ENCODE data around the gene KDM8.
A peak's percentile ranks its signal among the peaks of the same experiment; 100 is the strongest.
"Not testable (repeated sequence)": the region's sequence is repeated elsewhere in the genome, so short reads cannot be mapped to it uniquely, and the experiment has no call there.

The KDM8 gene

DNA sequence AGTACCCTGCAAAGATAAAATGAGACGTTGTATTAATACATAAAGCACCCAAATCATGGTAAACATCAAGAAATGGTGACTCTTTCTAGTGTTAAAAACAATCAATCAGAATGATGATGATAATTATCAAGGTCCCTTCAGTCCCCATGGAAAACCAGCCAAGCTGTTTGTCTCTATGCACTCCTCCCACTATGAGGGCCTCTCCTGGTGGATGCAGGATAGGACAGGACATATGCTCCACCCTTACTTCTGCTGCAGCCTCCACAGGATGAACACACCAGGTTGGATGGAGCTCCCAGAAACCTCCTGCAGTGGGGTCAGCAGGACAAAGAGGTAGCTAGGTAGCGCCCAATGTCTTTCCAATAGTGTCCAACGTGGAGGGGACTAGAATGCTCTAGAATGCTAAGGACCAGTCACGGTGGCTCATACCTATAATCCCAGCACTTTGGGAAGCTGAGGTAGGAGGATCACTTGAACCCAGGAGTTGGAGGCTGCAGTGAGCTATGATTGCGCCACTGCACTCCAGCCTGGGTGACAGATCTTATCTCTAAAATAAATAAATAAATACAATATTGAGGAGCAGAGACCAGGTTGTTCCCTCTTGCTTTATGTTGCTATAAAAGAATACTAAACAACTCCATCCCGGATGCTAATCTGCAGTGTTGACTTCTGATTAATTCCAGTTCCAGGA lies 9.9 kb upstream of the KDM8 start:
- Histone ChIP-seq H3K9me3 (ENCODE audit: control insufficient read depth, low read depth, low read length) (no peaks in the 10 kb centered on the region), H3K4me1 (ENCODE audit: control insufficient read depth, low read depth, low read length) (no peaks in the 10 kb centered on the region), H3K27me3 (ENCODE audit: control insufficient read depth, insufficient read depth, low read length) (no peaks in the 10 kb centered on the region), H3K27ac (ENCODE audit: low read length) (no peak overlapping the region), H3K9ac (ENCODE audit: low read length) (no peak overlapping the region), H3K36me3 (ENCODE audit: control insufficient read depth, low read depth, low read length) (no peaks in the 10 kb centered on the region), H3K4me3 (ENCODE audit: low read length) (no peak overlapping the region)

DNA sequence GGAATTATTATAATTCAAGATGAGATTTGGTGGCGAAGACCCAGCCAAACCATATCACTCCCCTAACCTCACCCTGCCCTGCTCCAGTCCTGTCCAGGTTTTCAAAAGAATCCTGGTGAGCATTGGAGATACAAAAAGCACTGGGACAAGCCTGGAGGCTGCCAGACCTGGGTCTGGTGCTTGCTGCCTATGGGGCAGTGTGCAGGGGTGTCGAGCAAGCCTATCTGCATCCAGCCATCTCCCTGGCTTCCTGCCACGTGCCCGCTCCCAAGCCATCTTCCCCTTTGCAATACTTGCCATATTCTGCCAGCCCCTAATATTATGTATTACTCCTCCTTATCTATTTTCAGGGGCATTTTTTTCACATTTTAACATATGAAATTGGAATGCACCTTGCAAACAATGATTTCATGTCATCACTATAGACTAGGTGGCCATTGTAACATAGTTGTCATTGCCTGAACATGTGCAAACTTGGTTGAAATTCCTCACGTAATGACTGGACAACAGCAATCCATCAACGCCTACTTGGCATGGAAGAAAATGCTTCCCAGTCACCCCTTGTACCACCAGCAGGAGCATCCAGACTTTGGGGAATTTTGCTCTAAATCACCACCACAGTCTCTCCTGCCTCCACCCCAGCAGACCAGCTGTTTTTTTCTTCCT lies 8.1 kb upstream of the KDM8 start:
- no peaks in the 10 kb centered on the region for H3K4me1 ChIP-seq (ENCODE audit: control insufficient read depth, low read depth, low read length)
- no peaks in the 10 kb centered on the region for H3K9me3 ChIP-seq (ENCODE audit: control insufficient read depth, low read depth, low read length)
- H3K9ac ChIP-seq (ENCODE audit: low read length): no peak overlapping the region
- H3K27me3 ChIP-seq (ENCODE audit: control insufficient read depth, insufficient read depth, low read length): no peaks in the 10 kb centered on the region
- H3K4me3 ChIP-seq (ENCODE audit: low read length): no peak overlapping the region
- no peaks in the 10 kb centered on the region for H3K36me3 ChIP-seq (ENCODE audit: control insufficient read depth, low read depth, low read length)
- H3K27ac ChIP-seq (ENCODE audit: low read length): no peak overlapping the region

DNA sequence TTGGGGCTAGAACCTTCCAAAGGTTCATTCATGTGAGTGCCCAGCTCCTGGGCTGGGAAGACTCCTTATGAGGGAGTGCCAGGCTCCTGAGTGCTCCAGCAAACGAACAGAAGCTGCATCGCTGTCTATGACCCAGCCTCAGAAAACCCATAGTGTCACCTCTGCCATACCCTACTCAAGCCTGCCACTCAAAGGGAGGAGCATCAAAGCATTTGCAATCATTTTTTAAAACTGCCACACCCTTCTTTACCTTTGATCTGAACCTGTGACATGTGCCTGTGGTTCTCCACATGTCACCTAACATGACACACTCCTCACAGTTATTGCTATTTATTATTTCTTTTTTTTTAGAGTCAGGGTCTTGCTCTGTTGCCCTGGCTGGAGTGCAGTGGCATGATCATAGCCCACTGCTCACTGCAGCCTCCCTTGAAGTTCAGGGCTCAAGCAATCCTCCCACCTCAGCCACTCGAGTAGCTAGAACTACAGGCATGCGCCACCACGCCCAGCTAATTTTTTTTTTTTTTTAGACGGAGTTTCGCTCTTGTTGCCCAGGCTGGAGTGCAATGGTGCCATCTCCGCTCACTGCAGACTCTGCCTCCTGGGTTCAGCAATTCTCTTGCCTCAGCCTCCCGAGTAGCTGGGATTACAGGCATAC lies 7.3 kb upstream of the KDM8 start:
- Histone ChIP-seq H3K9ac (ENCODE audit: low read length) (no peak overlapping the region), H3K27me3 (ENCODE audit: control insufficient read depth, insufficient read depth, low read length) (no peaks in the 10 kb centered on the region), H3K27ac (ENCODE audit: low read length) (no peak overlapping the region), H3K4me1 (ENCODE audit: control insufficient read depth, low read depth, low read length) (no peaks in the 10 kb centered on the region), H3K4me3 (ENCODE audit: low read length) (no peak overlapping the region), H3K36me3 (ENCODE audit: control insufficient read depth, low read depth, low read length) (no peaks in the 10 kb centered on the region), H3K9me3 (ENCODE audit: control insufficient read depth, low read depth, low read length) (no peaks in the 10 kb centered on the region)

DNA sequence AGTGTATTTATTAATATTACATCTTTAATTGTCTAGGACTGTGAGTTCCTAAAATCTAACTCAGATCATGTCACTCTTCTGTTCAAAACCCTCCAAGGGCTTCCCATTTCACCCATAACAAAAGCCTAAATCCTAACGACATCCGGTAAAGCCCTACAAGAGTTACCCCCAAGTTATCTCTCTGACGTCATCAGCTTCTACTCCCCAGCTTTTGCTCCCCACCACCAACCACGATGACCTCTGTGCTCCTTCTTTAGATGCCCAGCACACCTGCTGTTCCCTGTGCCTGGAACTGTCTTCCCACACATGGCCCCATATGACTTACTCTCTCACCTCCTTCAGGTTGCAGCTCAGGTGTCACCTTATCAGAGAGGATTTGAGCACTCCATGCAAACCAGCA lies 6.3 kb upstream of the KDM8 start:
- H3K36me3 ChIP-seq (ENCODE audit: control insufficient read depth, low read depth, low read length): no peaks in the 10 kb centered on the region
- no peaks in the 10 kb centered on the region for H3K27me3 ChIP-seq (ENCODE audit: control insufficient read depth, insufficient read depth, low read length)
- no peaks in the 10 kb centered on the region for H3K9me3 ChIP-seq (ENCODE audit: control insufficient read depth, low read depth, low read length)
- H3K9ac ChIP-seq (ENCODE audit: low read length): no peak overlapping the region
- no peaks in the 10 kb centered on the region for H3K4me1 ChIP-seq (ENCODE audit: control insufficient read depth, low read depth, low read length)
- H3K4me3 ChIP-seq (ENCODE audit: low read length): no peak overlapping the region
- H3K27ac ChIP-seq (ENCODE audit: low read length): no peak overlapping the region

DNA sequence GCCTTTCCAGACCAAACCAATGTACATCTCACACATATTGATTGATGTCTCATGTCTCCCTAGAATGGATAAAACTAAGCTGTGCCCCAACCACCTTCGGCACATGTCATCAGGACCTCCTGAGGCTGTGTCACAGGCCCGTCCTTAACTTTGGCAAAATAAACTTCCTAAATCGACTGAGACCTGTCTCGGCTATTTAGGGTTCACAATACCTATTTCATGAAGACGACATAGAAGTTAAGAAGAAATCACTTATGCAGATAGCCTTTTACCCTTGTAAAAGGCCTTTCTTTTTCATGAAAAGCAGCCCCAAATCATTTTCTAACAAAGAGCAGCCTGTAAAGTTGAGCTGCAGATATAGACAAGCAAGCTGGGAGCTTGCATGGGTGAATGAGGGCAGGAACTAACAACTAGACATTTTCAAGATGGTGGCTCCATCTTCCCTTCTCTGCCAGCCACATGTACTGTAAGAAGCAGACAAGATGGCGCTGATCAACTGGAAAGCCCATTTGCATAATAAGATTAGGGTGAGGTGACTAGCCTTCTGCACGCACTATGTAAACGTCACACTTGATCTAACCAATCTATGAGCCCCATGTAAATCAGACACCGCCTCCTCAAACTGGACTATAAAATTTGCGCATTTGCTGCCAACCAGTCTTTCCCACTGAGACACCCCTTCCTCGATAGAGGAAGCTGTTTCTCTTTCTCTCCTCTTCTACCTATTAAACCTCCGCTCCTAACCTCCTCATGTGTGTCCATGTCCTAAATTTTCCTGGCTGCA lies 4.7 kb upstream of the KDM8 start:
- Histone ChIP-seq H3K27ac (ENCODE audit: low read length) (no peak overlapping the region), H3K27me3 (ENCODE audit: control insufficient read depth, insufficient read depth, low read length) (no peaks in the 10 kb centered on the region), H3K9ac (ENCODE audit: low read length) (no peak overlapping the region), H3K4me3 (ENCODE audit: low read length) (no peak overlapping the region), H3K9me3 (ENCODE audit: control insufficient read depth, low read depth, low read length) (no peaks in the 10 kb centered on the region), H3K36me3 (ENCODE audit: control insufficient read depth, low read depth, low read length) (no peaks in the 10 kb centered on the region), H3K4me1 (ENCODE audit: control insufficient read depth, low read depth, low read length) (peaks cover 6% of the 10 kb centered on the region)

DNA sequence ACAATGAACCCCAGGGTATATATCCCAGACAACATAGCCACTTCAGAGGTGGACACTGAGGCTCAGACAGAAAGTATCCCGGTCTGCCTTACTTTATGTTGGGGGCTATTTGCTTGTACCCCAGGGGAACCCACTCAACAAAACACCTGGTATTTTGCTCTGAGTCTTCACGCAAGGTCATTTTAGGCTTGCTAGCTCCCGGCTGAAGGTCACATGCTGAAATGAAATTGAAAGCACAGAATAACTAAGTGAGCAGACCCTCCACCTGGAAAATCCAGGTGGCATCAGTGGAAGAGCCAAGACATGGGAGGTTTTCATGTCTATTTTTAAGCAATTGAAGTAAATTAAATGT lies 4.1 kb upstream of the KDM8 start:
- peaks cover 6% of the 10 kb centered on the region for H3K4me1 ChIP-seq (ENCODE audit: control insufficient read depth, low read depth, low read length)
- no peak overlapping the region for H3K9ac ChIP-seq (ENCODE audit: low read length)
- no peaks in the 10 kb centered on the region for H3K36me3 ChIP-seq (ENCODE audit: control insufficient read depth, low read depth, low read length)
- H3K27ac ChIP-seq (ENCODE audit: low read length): no peak overlapping the region
- H3K27me3 ChIP-seq (ENCODE audit: control insufficient read depth, insufficient read depth, low read length): no peaks in the 10 kb centered on the region
- H3K4me3 ChIP-seq (ENCODE audit: low read length): no peak overlapping the region
- no peaks in the 10 kb centered on the region for H3K9me3 ChIP-seq (ENCODE audit: control insufficient read depth, low read depth, low read length)

DNA sequence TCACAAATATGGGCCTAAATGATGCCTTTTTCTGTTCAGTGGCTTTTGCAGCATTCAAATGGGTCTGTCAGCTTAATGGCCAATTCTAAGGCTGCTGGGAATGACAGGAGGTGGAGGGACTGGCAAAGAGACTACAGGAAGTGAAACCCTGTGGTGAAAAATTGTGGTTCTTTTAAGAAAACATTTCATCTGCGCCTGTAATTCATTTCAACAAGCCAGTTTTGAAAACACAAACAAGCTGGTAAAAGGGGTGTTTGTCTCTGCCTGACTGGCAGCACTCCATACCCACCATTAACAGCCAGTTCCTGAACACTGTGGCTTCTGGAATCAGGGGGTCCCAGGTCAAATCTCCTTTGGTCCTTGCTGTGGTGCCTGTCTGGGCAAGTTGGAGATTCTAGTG lies 3.6 kb upstream of the KDM8 start:
- Histone ChIP-seq H3K9ac (ENCODE audit: low read length) (no peak overlapping the region), H3K36me3 (ENCODE audit: control insufficient read depth, low read depth, low read length) (no peaks in the 10 kb centered on the region), H3K4me3 (ENCODE audit: low read length) (no peak overlapping the region), H3K27ac (ENCODE audit: low read length) (no peak overlapping the region), H3K4me1 (ENCODE audit: control insufficient read depth, low read depth, low read length) (peaks cover 10% of the 10 kb centered on the region), H3K27me3 (ENCODE audit: control insufficient read depth, insufficient read depth, low read length) (no peaks in the 10 kb centered on the region), H3K9me3 (ENCODE audit: control insufficient read depth, low read depth, low read length) (no peaks in the 10 kb centered on the region)

DNA sequence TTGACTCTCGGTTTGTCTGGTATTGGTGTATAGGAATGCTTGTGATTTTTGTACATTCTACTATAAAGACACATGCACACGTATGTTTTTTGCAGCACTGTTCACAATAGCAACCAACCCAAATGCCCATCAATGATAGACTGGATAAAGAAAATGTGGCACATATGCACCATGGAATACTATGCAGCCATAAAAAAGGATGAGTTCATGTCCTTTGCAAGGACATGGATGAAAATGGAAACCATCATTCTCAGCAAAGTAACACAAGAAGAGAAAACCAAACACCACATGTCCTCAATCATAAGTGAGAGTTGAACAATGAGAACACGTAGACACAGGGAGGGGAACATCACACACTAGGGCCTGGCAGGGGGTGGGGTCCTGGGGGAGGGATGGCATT lies 2.4 kb upstream of the KDM8 start:
- H3K27me3 ChIP-seq (ENCODE audit: control insufficient read depth, insufficient read depth, low read length); H3K36me3 ChIP-seq (ENCODE audit: control insufficient read depth, low read depth, low read length); H3K9me3 ChIP-seq (ENCODE audit: control insufficient read depth, low read depth, low read length); H3K27ac ChIP-seq (ENCODE audit: low read length); H3K9ac ChIP-seq (ENCODE audit: low read length); H3K4me3 ChIP-seq (ENCODE audit: low read length): not testable (repeated sequence)
- H3K4me1 ChIP-seq (ENCODE audit: control insufficient read depth, low read depth, low read length): peaks cover 10% of the 10 kb centered on the region

DNA sequence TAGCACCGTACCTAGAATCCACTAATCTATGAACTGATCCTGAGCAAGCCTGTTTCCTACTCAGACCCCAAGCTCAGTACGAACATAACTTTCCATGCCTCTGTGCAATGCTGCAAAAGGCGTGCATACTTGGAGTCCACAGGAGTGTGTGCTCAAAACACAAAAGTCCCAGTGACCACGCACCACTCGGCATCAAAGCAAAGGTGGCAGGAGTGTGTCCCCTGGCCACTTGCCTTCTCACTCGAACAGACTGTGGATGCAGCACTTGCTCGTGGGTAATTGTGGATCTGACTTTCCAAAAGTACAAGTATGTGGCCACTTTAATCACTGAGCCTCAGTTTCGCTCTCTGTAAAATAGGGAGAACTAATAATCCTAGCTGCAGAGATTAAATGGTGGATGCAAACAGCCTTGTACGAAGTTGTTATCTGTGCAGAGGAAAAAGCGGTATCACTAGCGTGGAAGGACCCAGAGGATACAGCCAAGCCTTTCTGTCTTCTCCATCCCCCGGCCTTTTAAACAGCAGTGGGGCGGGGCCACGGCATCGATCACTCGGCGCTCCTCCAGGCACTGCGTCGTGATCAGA lies 311 bp upstream of the KDM8 start:
- Histone ChIP-seq H3K36me3 (ENCODE audit: control insufficient read depth, low read depth, low read length) (no peaks in the 10 kb centered on the region), H3K4me1 (ENCODE audit: control insufficient read depth, low read depth, low read length) (peaks cover 10% of the 10 kb centered on the region), H3K9ac (ENCODE audit: low read length) (peak overlapping the region; percentile 91), H3K4me3 (ENCODE audit: low read length) (peak overlapping the region; percentile 87), H3K27ac (ENCODE audit: low read length) (peak overlapping the region; percentile 79), H3K9me3 (ENCODE audit: control insufficient read depth, low read depth, low read length) (no peaks in the 10 kb centered on the region), H3K27me3 (ENCODE audit: control insufficient read depth, insufficient read depth, low read length) (no peaks in the 10 kb centered on the region)

DNA sequence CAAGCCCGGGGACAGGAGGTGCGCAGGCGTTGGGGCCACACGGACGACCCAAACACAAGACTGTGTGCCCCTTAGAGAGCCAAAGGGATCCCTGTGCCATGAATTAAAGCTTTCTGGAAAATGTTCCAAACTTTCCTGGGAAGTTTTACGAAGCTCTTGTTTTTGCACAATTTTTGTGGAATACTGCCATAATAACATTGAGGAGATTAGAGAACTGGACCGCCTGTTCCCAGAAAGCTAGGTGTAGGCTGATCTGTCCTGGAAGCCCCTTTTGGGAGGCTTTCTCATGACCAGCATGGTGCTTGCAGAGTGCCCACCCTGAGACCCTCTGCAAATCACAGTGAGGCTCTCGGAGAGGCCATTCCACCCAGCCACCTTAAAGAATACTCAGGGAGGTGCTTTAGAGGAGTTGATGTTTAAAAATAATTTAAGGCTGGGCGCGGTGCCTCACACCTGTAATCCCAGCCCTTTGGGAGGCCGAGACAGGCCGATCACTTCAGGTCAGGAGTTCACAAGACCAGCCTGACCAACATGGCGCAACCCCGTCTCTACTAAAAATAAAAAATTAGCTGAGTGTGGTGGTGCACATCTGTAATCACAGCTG lies 1.1 kb downstream of the KDM8 start:
- H3K9me3 ChIP-seq (ENCODE audit: control insufficient read depth, low read depth, low read length): no peaks in the 10 kb centered on the region
- peak overlapping the region; percentile 91 for H3K9ac ChIP-seq (ENCODE audit: low read length)
- H3K27ac ChIP-seq (ENCODE audit: low read length): peak overlapping the region; percentile 70
- H3K4me1 ChIP-seq (ENCODE audit: control insufficient read depth, low read depth, low read length): peaks cover 10% of the 10 kb centered on the region
- H3K36me3 ChIP-seq (ENCODE audit: control insufficient read depth, low read depth, low read length): no peaks in the 10 kb centered on the region
- peak overlapping the region; percentile 87 for H3K4me3 ChIP-seq (ENCODE audit: low read length)
- H3K27me3 ChIP-seq (ENCODE audit: control insufficient read depth, insufficient read depth, low read length): no peaks in the 10 kb centered on the region

Data from iPS-18a (cell line).